Adrenal gland (tissue), 12 donors: Measurements from ENCODE around the gene REL. TPM values are rescaled to one million over a fixed set of nuclear protein-coding genes. Genes with fewer than 3 reads are reported as not detected.

ENCODE experiments used
- DNase-seq, 7 donors: peaks; one replicate each; pipeline ENCODE4 v3.0.0-alpha.2; 2019 to 2020
- H3K27ac ChIP-seq, 5 donors: fragments of 200-600 bp; sonication (generic) in 4 of 5; 1 replicate in 3 of 5; 2 replicates in 2 of 5; pipeline versions ENCODE4 v1.5.1 to v1.8.0; 2016 to 2020; ENCODE audit warnings: mild to moderate bottlenecking in 1 of 5
- H3K27me3 ChIP-seq: fragments of 200-600 bp; 2 replicates; pipeline ENCODE4 v1.8.0; 2021
- H3K36me3 ChIP-seq, 2 donors: fragments of 200-600 bp; replicated peaks in 1 of 2; 1 replicate in 1 of 2; 2 replicates in 1 of 2; pipeline versions ENCODE4 v1.5.1 to v1.8.0; 2018 to 2022
- H3K4me1 ChIP-seq, 2 donors: fragments of 200-600 bp; replicated peaks in 1 of 2; 1 replicate in 1 of 2; 2 replicates in 1 of 2; pipeline versions ENCODE4 v1.5.1 to v1.8.0; 2018 to 2021
- H3K4me3 ChIP-seq, 4 donors: fragments of 200-600 bp; sonication (generic) in 3 of 4; one replicate each; pipeline ENCODE4 v1.5.1; 2016 to 2018
- H3K9me3 ChIP-seq, 3 donors: fragments of 200-600 bp; sonication (generic) in 1 of 3; replicated peaks in 1 of 3; 1 replicate in 2 of 3; 2 replicates in 1 of 3; pipeline versions ENCODE4 v1.5.1 to v1.8.0; 2016 to 2021
- CTCF ChIP-seq, 6 experiments: fragments of 450-650 bp in 4 of 6; fragments of 200-600 bp in 2 of 6; sonication (generic) in 1 of 6; IDR thresholded peaks; 1 replicate in 5 of 6; 2 replicates in 1 of 6; pipeline versions ENCODE4 v1.5.1 to v1.8.0; 2016 to 2021; ENCODE audit warnings: antibody characterized with exemption in 6 of 6, mild to moderate bottlenecking in 2 of 6, moderate library complexity in 1 of 6
- POLR2A ChIP-seq, 2 donors: fragments of 450-650 bp; IDR thresholded peaks; one replicate each; pipeline ENCODE4 v1.6.1; 2017; ENCODE audit warnings: antibody characterized with exemption in 2 of 2, mild to moderate bottlenecking in 2 of 2, moderate library complexity in 1 of 2
- WGBS, 4 donors: extraction: QIAGEN DNeasy Blood & Tissue Kit in 2 of 4; methylation state at CpG; one replicate each; pipeline versions ENCODE4 v1.1.5 to v1.1.7; 2013 to 2017; 5-methylcytosine and 5-hydroxymethylcytosine counted together
- intact Hi-C, 2 donors: fragments of 100-400 bp; cut with DNase I; formaldehyde crosslinking; loops; one replicate each; pipeline versions ENCODE4 v1.14.1 to v1.15.0; 2022 to 2023
- polyA plus RNA-seq, 3 donors: library from polyadenylated mRNA; stranded (reverse); fragments of 200-250 nt in 2 of 3; fragments of 350-450 nt in 1 of 3; fragmentation: Illumina TruSeq in 1 of 3; extraction: RNeasy Lipid Tissue Mini Kit (QIAGEN cat#74804) in 1 of 3; gene quantifications; one replicate each; pipeline ENCODE4 v1.2.3, GENCODE V29; 2013 to 2014
- total RNA-seq, 9 donors: library from RNA; depleted of rRNA in 4 of 9; stranded (reverse); fragments of >200 nt in 4 of 9; fragments of 120-200 nt in 1 of 9; fragmentation: NEBNext Ultra II Directional in 1 of 9; extraction: Animal tissue kit (Norgen Biotek cat#: 25700) in 1 of 9; gene quantifications; one replicate each; pipeline versions ENCODE4 v1.1.0 to v1.2.4, GENCODE V29; 2013 to 2023
- donor health status: healthy with polysubstance abuse.
- donor health status: Bipolar disorder and iron deficiency.
- donor health status: DM: yes; HTN: yes; CAD: no.
- donor health status: DM: no; HTN: no; CAD: no.
- donor health status: DM: no; HTN: no; CAD: no.
- donor health status: DM: yes; HTN: yes; CAD: no.

REL gene
- total and polyA plus RNA-seq, 12 donors = 0.51 to 15.0 (median 9.8) TPM

- Histone ChIP-seq H3K27me3 (no peaks in the 10 kb centered on the region), H3K4me3 (peak overlapping the region in 1 of 4 donors; percentile 89), H3K4me1 (peaks cover 6 to 49% of the 10 kb centered on the region in 2 donors), H3K36me3 (no peaks in the 10 kb centered on the region), H3K27ac (peak overlapping the region in 1 of 5 donors; percentile 99), H3K9me3 (no peaks in the 10 kb centered on the region)
- no peak for TF ChIP-seq POLR2A (IDR thresholded peaks at IDR 0.05)
- TF ChIP-seq CTCF (IDR thresholded peaks at IDR 0.05) = no peak
- no peak for DNase-seq
- WGBS, 4 donors = 62 to 66% (median 64%) methylated on average over 2 of the region's 2 CpGs
- intact Hi-C loops = no loop called here
Observed at GRCh38 chr2:60883896-60884295, 2.5 kb downstream of the REL start.

GRCh38 chr2:60884800-60885199, 3.4 kb downstream of the REL start:
- no peaks in the 10 kb centered on the region for H3K9me3 ChIP-seq
- H3K4me1 ChIP-seq = peaks cover 6 to 49% of the 10 kb centered on the region in 2 donors
- TF ChIP-seq CTCF (IDR thresholded peaks at IDR 0.05) (no peak), POLR2A (IDR thresholded peaks at IDR 0.05) (no peak)
- H3K36me3 ChIP-seq = no peaks in the 10 kb centered on the region
- WGBS, 4 donors = 31 to 51% (median 39%) methylated on average over 2 of the region's 2 CpGs
- DNase-seq = no peak
- H3K27ac ChIP-seq = peak overlapping the region in 1 of 5 donors; percentile 99
- no peaks in the 10 kb centered on the region for H3K27me3 ChIP-seq
- intact Hi-C loops = no loop called here
- peak overlapping the region in 1 of 4 donors; percentile 89 for H3K4me3 ChIP-seq

GRCh38 chr2:60885683-60886082, 4.3 kb downstream of the REL start:
- intact Hi-C loops = no loop called here
- H3K27ac ChIP-seq = peak overlapping the region in 1 of 5 donors; percentile 99

GRCh38 chr2:60886991-60887390, 5.6 kb downstream of the REL start:
- peaks cover 0 to under 1% of the 10 kb centered on the region in 2 donors for H3K36me3 ChIP-seq
- peaks cover 6 to 49% of the 10 kb centered on the region in 2 donors for H3K4me1 ChIP-seq
- TF ChIP-seq POLR2A (IDR thresholded peaks at IDR 0.05) = no peak
- no peak for TF ChIP-seq CTCF (IDR thresholded peaks at IDR 0.05)
- H3K4me3 ChIP-seq = no peak overlapping the region
- no peaks in the 10 kb centered on the region for H3K27me3 ChIP-seq
- DNase-seq = no peak
- no peak overlapping the region for H3K27ac ChIP-seq
- 38 to 51% (median 44%) methylated on average over 3 of the region's 3 CpGs for WGBS, 4 donors
- intact Hi-C loops = no loop called here
- no peaks in the 10 kb centered on the region for H3K9me3 ChIP-seq

More at GRCh38 chr2:60885683-60886082, 4.3 kb downstream of the REL start:
- Histone ChIP-seq H3K4me1 (peaks cover 6 to 49% of the 10 kb centered on the region in 2 donors), H3K9me3 (no peaks in the 10 kb centered on the region), H3K36me3 (no peaks in the 10 kb centered on the region), H3K4me3 (peak overlapping the region in 1 of 4 donors; percentile 89), H3K27me3 (no peaks in the 10 kb centered on the region)
- WGBS, 4 donors = 71 to 79% (median 77%) methylated on average over 2 of the region's 2 CpGs
- TF ChIP-seq CTCF (IDR thresholded peaks at IDR 0.05) (no peak), POLR2A (IDR thresholded peaks at IDR 0.05) (no peak)
- no peak for DNase-seq
